Dermis microvascular lymphatic vessel endothelial cell (primary cell): ENCODE data around the gene ZNF791. TPM values are rescaled to one million over a fixed set of nuclear protein-coding genes. Genes with fewer than 3 reads are reported as not detected.
"Not testable (repeated sequence)": the region's sequence is repeated elsewhere in the genome, so short reads cannot be mapped to it uniquely, and the experiment has no call there.

Experiments
- DNase-seq, 2 donors: peaks; one replicate each; pipeline versions ENCODE4 v3.0.0 to v3.0.0-alpha.2; 2010; ENCODE audit warnings: low read depth in 2 of 2
- total RNA-seq: library from RNA; depleted of rRNA; stranded (reverse); fragments of >200 nt; gene quantifications from 2 replicates; pipeline ENCODE4 v1.2.1, GENCODE V29; 2014

The ZNF791 gene
- 10.4 and 11.2 TPM in 2 replicates for total RNA-seq

DNA sequence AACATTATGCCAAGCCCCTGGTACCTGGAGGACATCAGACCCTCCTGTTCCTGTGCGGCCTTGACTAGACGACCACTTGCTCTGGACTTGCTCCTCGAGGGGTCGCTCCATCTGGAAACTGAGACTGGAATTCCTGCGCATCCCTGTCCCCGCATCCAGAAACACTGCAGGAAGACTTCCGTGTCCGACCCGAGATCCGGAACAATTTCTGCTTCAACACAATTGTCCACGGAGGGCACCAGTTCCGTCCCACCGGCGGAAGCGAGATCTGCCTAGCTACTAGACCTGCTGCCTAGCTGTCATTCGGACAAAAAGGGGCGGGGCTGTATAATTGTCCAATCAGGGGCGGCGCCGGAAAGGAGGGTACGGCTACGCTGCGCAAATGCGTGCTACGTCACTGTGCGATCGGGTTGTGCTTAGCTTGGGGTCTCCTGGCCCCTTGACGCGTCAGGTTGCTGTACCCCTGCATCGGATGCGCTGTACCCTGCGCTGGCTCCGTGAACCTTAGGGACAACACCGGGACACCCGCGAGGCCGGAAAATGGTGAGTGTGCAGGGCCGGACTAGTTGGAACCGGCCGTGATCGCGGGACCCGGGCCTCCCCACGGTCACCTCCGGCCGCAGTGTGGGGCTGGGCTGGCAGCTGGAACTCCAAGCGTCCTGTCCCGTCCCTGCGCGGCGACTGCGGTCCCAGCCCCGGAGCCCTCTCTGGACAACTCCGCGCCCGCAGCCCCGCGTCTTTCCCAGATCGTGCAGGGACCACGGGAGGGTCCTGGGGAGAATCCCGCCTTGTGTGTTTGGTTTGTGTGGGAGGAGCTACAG, at the start of gene ZNF791, which contains the start of gene ZNF490:
Gene ZNF791 (plus strand): TSS at position 381 of the 821 bp plus-strand sequence. CDS start 160 bp downstream, at position 541.
Gene ZNF490 (minus strand): TSS at position 274 of the 821 bp plus-strand sequence. CDS start 133 bp downstream, at position 141.
- peak; percentile 96 to 97 for DNase-seq

DNA sequence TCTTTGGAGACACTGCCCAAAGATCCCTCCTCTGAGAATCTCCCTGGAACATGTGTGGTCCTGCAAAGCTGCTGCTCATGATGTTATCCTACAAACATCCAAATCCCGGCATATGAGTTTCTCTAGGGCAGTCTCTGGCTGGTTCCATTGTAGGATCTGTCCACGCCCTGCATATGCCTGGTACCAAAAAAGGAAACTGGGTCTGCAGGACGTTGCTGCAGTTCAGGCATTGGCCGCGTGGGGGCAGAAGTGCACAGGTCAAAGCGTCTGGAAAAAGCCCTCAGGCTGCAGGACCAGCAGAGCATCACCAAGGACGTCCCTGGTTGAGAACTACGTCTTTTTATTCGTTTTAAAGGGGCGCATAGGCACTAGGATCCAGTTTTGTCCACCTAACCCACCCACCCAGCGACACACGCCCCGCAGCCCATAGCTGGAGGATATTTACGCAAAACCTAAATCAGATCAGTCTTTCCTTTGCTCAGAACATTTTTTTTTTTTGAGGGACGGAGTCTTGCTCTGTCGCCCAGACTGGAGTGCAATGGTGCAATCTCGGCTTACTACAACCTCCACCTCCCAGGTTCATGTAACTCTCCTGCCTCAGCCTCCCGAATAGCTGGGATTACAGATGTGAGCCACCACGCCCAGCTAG, 46.6 kb upstream of the ZNF791 start:
- peak; percentile 62 to 80 for DNase-seq

DNA sequence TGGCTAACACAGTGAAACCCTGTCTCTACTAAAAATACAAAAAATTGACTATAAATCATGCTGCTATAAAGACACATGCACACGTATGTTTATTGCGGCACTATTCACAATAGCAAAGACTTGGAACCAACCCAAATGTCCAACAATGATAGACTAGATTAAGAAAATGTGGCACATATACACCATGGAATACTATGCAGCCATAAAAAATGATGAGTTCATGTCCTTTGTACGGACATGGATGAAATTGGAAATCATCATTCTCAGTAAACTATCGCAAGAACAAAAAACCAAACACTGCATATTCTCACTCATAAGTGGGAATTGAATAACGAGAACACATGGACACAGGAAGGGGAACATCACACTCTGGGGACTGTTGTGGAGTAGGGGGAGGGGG, 44.3 kb upstream of the ZNF791 start:
- not testable (repeated sequence) for DNase-seq

DNA sequence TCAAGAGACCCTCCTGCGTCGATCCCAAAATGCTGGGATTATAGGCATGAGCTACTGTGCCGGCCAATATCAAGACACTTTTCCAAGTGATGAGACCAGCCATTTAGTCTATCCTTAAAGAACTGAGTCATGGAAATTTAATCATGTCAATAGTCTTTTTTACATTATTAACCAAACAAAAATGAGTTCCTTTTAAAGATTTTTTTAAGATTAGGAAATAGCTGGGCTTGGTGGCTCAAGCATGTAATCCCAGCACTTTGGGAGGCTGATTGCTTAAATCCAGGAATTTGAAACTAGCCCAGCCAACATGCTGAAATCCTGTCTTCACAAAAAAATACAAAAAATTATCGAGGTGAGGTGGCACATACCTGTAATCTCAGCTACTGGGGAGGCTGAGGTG, 42.8 kb upstream of the ZNF791 start:
- DNase-seq: no peak

DNA sequence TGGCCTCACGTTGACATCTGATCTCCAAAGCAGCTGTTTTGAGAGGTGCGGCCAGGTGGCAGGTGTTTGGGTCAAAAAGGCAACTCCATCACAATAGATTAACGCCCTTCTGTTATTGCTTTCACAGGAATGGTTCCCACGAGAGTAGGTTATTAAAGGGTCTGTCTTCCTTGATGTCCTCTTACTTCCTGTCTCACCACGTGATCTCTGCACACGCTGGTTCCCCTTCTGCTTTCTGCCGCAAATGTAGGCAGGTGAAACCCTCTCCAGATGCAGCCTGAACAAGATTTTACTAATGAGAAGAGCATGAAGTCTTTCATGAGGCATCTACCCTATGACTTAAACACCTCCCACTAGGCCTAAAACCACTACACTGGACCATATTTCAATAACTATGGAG, 36.7 kb upstream of the ZNF791 start:
- DNase-seq: no peak

DNA sequence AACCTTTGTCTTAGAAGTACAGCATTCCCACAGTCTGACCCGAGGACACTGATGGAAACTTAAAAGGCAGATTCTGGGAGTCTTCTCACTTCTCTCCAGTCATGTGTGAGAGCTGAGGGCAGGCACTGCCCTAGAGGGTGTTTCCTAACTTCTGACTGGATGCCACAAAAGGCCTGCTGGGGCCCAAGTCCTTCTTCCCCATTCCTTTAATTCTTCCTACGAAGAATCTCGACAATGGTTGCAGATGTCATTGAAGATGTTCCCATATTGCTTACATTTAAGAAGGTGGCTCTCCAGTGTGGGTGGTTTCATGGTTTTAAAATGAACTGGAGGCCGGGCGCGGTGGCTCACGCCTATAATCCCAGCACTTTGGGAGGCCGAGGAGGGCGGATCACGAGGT, 32.1 kb upstream of the ZNF791 start:
- DNase-seq: no peak

DNA sequence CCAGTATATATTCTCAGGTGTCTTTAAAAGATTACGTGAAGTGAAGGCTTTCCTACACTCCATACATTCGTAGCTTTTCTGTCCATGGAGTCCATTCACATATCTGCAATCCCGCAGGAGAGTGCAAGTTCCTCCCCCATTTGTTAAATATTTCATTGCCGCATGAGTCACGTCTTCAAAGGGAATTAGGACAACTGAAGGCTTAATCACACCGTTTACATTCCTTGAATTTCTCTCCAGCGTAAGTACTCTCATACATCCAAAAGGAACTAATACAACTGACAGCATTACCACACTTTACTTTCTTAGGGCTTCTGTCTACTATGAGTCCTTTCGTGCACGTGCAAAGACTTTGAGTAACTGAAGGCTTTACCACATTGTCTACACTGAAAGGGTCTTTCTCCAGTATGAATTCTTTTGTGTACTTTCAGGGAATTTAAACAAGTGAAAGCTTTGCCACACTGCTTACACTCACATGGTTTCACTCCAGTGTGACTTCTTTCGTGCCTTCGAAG, 30.5 kb upstream of the ZNF791 start:
- DNase-seq: no peak

DNA sequence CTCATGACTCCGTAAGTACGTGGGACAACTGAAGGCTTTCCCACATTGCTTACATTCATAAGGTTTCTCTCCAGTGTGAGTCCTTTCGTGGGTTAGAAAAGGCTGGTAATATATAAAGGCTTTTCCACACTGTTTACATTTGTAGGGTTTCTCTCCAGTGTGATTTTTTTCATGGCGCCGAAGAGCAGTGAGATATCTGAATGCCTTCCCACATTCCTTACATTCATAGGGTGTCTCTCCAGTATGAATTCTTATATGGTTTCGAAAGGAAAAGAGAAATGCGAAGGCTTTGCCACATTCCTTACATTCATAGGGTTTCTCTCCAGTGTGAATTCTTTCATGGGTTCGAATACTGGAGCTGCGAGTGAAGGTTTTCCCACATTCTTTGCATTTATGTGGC, 29.6 kb upstream of the ZNF791 start:
- no peak for DNase-seq

DNA sequence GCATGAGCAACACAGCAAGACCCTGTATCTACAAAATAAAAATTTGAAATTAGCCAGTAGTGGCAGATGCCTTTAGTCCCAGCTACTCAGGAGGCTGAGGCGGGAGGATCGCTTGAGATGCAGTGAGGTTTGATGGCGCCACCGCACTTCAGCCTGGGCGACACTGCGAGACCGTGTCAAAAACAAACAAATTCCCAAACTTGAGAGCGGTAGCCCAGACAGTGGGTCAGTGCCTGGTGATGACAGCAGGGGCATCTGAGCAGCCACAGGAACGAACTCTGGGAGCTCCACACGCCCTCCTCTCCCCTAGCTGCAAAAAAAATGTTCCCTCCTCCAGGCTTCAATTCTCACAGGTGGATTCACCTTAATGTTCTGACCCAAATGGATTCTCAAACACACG, 14.2 kb upstream of the ZNF791 start:
- no peak for DNase-seq

DNA sequence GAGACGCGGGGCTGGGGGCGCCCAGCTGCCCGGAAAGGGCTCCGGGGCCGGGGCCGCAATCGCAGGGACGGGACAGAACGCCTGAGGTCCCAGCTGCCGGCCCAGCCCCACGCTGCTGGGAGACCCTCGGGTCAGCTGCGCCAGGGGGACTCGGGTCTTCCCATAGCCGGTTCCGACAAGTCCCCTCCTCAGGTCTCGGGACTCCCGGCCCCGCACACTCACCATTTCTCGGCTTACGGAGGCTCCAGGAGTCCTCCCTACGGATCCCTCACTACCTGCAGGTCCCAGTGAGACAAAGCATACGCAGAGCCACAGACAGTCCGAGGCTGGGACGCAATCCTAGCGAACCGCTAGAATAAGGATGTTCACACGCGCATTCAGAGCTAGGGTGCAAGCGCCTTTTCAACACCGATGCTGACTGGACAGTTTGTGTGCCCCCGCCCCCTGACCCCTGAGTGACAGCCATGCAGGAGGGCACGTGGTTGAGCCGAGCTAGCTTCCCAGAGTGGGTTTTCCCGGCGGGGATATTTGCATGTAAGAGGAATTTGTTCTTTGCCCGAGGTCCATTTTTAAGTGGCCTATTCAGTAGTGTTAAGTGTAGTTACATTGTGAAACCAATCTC, 13.7 kb upstream of the ZNF791 start:
- no peak for DNase-seq

DNA sequence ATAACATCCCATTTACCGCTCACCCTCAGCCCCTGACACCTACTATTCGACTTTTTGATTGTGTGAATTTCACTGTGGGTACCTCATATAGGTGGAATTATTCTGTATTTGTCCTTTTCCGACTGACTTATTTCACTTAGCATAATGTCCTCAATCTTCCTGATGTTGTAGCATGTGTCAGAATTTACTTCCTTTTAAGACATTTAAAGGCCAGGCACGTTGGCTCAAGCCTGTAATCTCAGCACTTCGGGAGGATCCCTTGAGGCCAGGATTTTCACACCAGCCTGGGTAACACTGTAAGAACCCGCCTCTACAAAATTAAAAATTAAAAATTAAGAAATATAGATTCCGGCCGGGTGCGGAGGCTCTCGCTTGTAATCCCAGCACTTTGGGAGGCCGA, 13.1 kb upstream of the ZNF791 start:
- DNase-seq: no peak

DNA sequence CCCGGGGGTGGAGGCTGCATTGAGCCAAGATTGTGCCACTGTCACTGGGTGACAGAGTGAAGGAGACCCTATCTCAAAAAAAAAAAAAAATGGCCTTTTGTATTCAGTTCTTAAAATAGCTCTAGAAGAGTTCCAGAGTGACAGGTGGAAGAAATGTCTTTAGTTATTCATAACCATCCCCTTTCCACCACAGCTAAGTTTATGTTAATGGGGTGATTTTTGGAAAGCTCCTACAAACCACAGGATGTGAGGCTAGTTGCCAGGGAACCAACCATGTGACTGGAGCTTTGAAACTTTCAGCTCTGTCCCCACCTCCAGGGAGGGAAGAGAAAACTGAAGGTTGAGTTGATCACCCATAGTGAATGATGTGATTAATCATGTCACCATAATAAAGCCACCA, 7.0 kb upstream of the ZNF791 start:
- no peak for DNase-seq

DNA sequence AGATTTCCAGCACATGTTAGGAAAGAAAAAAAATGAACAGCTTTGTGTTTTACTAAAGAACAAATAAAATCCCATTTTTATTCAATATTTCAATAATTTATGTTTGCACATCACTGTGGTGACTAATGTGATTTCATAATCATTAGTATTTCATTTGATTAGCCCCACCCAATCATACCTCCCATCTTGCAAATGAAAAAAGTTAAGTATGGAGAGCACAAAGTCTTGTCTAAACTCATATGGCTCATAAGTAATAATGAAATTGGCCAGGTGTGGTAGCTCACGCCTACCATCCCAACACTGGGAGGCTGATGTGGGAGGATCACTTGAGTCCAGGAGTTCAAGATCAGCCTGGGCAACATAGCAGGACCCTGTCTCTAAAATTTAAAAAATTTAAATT, 3.9 kb upstream of the ZNF791 start:
- no peak for DNase-seq

DNA sequence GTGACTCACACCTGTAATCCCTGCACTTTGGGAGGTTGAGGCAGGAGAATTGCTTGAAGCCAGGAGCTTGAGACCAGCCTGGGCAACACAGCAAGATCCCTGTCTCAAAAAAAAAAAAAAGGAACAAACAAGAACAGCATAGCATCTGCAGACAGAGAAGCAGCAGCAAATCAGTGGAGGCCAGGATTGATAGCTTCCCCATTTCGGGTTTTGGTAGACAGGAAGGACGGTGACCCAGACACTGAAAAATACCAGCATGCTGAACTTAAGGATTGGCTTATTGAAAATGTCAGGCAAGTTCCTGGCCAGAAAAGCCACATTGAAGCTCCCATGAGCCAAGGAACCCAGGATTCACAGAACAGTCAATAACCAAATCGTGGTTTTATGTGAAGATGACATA, 3.1 kb upstream of the ZNF791 start:
- DNase-seq: no peak

DNA sequence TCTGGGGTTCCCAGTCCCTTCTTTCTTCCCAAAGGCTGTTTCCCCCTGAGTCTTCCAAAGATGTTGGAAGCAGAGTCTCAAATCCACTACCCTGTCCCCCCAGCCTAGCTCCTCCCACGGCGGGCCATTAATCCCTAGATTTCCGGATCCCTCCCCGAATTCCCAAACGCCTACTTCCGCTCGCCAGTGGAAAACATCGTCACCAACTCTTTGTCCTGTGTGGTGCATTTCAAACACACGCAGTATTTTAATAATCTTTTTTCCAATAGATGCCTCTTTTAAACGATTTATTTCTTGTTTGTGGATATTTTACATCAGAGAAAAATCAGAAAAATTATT, 610 bp downstream of the ZNF791 start:
- DNase-seq: peak; percentile 80 to 82

DNA sequence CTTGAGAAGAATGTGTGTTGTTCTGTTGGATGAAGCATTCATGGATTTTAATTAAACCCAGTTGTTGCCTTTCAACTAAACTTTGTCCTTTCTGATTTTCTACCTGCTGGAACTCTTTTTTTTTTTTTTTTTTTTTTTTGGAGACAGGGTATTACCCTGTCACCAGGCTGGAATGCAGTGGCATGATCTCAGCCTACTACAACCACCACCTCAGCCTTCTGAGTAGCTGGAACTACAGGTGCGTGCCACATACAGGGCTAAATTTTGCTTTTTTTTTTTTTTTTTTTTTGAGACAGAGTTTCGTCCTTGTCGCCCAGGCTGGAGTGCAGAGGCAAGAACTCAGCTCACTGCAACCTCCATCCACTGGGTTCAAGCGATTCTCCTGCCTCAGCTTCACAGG, 6.9 kb downstream of the ZNF791 start:
- DNase-seq: no peak

DNA sequence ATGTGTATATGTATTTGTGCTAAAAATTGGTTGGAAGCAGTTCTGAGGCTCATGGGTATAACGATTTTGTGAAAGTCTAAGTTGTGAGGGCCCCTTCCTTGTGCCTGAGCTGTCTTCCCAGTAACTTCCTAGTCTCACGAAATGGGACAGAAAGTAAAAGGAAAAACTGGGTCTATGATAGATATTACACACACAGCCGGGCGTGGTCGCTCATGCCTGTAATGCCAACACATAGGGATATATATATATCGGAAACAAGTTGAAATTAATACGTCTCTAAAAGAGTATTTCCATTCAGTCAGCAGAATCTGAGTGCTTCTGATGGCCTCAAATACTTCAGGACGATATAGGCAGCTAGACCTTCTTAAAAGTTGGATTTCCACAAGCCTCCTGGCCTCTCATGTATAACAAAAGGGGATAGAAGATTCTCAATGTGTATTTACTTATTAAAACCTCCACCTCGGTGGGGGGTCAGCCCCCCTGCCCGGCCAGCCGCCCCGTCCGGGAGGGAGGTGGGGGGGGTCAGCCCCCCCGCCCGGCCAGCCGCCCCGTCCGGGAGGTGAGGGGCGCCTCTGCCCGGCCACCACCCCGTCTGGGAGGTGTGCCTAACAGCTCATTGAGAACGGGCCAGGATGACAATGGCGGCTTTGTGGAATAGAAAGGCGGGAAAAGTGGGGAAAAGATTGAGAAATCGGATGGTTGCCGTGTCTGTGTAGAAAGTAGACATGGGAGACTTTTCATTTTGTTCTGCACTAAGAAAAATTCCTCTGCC, 10.7 kb downstream of the ZNF791 start:
- DNase-seq: not testable (repeated sequence)

DNA sequence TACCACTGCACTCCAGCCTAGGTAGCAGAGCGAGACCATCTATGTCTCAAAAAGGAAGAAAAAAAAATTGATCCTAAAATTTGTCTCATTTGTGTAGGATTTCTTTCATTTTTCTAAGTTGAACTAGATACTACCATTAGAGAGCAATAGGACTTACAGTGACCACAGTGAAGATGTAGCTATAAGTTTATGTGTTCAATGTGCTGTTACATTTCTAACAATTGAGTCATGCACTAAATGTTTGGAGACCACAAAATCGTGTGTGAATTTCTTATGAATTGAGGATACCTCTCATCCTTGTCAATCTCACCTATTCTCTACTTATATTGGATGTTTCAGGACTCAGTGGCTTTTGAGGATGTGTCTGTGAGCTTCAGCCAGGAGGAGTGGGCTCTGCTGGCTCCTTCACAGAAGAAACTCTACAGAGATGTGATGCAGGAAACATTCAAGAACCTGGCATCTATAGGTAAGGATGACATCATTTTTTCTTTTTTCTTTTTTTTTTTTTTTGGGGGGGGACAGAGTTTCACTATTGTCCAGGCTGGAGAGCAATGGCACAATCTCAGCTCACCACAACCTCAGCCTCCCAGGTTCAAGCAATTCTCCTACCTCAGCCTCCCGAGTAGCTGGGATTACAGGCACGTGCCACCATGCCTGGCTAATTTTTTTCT, 12.8 kb downstream of the ZNF791 start:
- DNase-seq: no peak

DNA sequence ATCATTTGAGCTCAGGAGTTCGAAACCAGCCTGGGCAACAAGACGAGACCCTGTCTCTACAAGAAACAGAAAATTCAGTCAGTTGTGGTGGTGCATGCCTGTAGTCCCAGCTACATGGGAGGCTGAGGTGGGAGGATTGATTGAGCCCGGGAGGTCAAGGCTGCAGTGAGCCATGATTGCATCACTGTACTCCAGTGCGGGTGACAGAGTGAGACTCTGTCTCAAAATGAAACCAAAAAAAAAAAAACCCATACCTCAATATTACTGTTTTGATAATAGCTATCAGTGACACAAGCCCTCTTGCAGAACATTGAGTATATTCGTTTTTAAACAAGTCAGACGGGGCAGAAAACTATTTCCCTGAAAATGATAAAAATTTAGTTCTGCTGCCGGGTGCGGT, 16.2 kb downstream of the ZNF791 start:
- no peak for DNase-seq

DNA sequence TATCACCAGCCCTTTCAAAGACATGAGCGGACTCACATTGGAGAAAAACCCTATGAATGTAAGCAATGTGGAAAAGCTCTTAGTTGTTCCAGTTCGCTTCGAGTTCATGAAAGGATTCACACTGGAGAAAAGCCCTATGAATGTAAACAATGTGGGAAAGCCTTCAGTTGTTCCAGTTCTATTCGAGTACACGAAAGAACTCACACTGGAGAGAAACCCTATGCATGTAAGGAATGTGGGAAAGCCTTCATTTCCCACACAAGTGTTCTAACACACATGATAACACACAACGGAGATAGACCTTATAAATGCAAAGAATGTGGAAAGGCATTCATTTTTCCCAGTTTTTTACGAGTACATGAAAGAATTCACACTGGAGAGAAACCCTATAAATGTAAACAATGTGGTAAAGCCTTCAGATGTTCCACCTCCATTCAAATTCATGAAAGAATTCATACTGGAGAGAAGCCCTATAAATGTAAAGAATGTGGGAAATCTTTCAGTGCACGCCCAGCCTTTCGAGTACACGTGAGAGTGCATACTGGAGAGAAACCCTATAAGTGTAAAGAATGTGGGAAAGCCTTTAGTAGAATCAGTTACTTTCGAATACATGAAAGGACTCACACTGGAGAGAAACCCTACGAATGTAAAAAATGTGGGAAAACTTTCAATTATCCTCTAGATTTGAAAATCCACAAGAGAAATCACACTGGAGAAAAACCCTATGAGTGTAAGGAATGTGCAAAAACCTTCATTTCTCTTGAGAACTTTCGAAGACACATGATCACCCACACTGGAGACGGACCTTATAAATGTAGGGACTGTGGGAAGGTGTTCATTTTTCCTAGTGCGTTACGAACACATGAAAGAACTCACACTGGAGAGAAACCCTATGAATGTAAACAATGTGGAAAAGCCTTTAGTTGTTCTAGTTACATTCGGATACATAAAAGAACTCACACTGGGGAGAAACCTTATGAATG, 17.6 kb downstream of the ZNF791 start:
- peak in 1 of 2 donors; percentile 14 for DNase-seq
